ENCODE results near the gene CLTB. TPM values are rescaled to one million over a fixed set of nuclear protein-coding genes. Genes with fewer than 3 reads are reported as not detected.

Gene CLTB
- total and polyA plus RNA-seq, 2 of the 13 experiments (the other 11 are each of a cell fraction or from before 2014, with no cell fraction given), result 23.3 to 33.8 TPM

DNA sequence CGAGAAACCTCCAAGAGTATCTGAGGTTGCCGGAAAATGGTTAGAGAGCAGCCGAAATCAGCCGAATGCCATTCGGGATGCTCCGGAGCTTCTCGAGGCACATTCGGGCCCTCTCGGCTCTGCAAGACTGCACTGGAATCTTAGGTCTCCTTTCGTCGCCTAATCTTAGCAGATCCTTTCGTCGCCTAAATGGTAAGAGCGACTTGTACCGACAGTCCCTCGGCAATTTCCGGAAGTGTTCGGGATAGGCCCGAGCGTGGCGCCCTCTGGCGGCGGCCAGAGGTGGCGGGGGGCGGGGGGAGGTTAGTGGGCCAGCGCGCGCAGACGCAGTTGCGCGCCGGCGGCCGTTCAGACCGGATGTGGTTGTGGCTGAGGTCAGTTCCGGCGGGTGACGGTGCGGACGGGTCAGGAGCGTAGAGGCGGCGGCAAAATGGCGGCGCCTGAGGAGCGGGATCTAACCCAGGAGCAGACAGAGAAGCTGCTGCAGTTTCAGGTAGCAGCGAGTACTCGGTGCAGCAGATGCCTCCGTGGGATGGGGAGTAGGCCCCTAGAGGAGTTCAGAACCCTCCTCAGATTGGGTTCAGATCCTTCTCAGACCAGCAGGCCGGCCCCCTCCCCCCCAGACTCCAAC lies 31.8 kb upstream of the CLTB start, which contains the start of gene FAF2 (continued):
- TF ChIP-seq, protein P1, sequence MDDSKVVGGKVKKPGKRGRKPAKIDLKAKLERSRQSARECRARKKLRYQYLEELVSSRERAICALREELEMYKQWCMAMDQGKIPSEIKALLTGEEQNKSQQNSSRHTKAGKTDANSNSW (CRISPR knock-in tag; IDR thresholded peaks at IDR 0.05; ENCODE audit: borderline replicate concordance), result no peak
- no peak for TF ChIP-seq ZNF550 (CRISPR knock-in tag; IDR thresholded peaks at IDR 0.05; ENCODE audit: borderline replicate concordance)
- TF ChIP-seq CCDC6 (CRISPR knock-in tag; IDR thresholded peaks at IDR 0.05), result peak; percentile 67; the same call in 1 of the 2 replicates
- TF ChIP-seq JDP2 (CRISPR knock-in tag; IDR thresholded peaks at IDR 0.05; ENCODE audit: borderline replicate concordance), result no peak
- 0 out of 2 replicates have a peak, but pooled peaks have one; percentile 45 for TF ChIP-seq ZNF777 (CRISPR knock-in tag; IDR thresholded peaks at IDR 0.05)
- TF ChIP-seq ZNF775 (CRISPR knock-in tag; IDR thresholded peaks at IDR 0.05; ENCODE audit: borderline replicate concordance), result no peak
- TF ChIP-seq MLLT10 (CRISPR knock-in tag; IDR thresholded peaks at IDR 0.05), result no peak
- peak; percentile 77 for TF ChIP-seq RXRB (CRISPR knock-in tag; IDR thresholded peaks at IDR 0.05; ENCODE audit: borderline replicate concordance)
- no peak for TF ChIP-seq PCBP1 (IDR thresholded peaks at IDR 0.05; ENCODE audit: borderline replicate concordance, low read depth, low read length)
- TF ChIP-seq KLF15 (CRISPR knock-in tag; IDR thresholded peaks at IDR 0.05; ENCODE audit: borderline replicate concordance), result no peak
- TF ChIP-seq, protein P2, sequence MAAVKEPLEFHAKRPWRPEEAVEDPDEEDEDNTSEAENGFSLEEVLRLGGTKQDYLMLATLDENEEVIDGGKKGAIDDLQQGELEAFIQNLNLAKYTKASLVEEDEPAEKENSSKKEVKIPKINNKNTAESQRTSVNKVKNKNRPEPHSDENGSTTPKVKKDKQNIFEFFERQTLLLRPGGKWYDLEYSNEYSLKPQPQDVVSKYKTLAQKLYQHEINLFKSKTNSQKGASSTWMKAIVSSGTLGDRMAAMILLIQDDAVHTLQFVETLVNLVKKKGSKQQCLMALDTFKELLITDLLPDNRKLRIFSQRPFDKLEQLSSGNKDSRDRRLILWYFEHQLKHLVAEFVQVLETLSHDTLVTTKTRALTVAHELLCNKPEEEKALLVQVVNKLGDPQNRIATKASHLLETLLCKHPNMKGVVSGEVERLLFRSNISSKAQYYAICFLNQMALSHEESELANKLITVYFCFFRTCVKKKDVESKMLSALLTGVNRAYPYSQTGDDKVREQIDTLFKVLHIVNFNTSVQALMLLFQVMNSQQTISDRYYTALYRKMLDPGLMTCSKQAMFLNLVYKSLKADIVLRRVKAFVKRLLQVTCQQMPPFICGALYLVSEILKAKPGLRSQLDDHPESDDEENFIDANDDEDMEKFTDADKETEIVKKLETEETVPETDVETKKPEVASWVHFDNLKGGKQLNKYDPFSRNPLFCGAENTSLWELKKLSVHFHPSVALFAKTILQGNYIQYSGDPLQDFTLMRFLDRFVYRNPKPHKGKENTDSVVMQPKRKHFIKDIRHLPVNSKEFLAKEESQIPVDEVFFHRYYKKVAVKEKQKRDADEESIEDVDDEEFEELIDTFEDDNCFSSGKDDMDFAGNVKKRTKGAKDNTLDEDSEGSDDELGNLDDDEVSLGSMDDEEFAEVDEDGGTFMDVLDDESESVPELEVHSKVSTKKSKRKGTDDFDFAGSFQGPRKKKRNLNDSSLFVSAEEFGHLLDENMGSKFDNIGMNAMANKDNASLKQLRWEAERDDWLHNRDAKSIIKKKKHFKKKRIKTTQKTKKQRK (IDR thresholded peaks at IDR 0.05; ENCODE audit: low read length), result no peak
- no peak for TF ChIP-seq MBNL3 (CRISPR knock-in tag; conservative IDR thresholded peaks at IDR 0.05)
- no peak for TF ChIP-seq ZNF841 (CRISPR knock-in tag; IDR thresholded peaks at IDR 0.05; ENCODE audit: borderline replicate concordance)
- TF ChIP-seq CEBPB (IDR thresholded peaks at IDR 0.05; ENCODE audit: borderline replicate concordance, low read depth, low read length), result no peak
- no peak for TF ChIP-seq ZNF530 (CRISPR knock-in tag; IDR thresholded peaks at IDR 0.05; ENCODE audit: low read depth)
- no peak for TF ChIP-seq KLF11 (CRISPR knock-in tag; IDR thresholded peaks at IDR 0.05)
- 0 out of 2 replicates have a peak, but pooled peaks have one; percentile 24 for TF ChIP-seq SATB2 (CRISPR knock-in tag; IDR thresholded peaks at IDR 0.05)
- 0 out of 2 replicates have a peak, but pooled peaks have one; percentile 74 for TF ChIP-seq REL (CRISPR knock-in tag; conservative IDR thresholded peaks at IDR 0.05)
- TF ChIP-seq ZNF496 (CRISPR knock-in tag; IDR thresholded peaks at IDR 0.05; ENCODE audit: insufficient replicate concordance), result no peak
- peak; percentile 97 for TF ChIP-seq YY1 (IDR thresholded peaks at IDR 0.05; ENCODE audit: insufficient read depth, insufficient replicate concordance, low read depth, low read length)
- no peak for TF ChIP-seq ZNF672 (CRISPR knock-in tag; IDR thresholded peaks at IDR 0.05)
- TF ChIP-seq, protein P3, sequence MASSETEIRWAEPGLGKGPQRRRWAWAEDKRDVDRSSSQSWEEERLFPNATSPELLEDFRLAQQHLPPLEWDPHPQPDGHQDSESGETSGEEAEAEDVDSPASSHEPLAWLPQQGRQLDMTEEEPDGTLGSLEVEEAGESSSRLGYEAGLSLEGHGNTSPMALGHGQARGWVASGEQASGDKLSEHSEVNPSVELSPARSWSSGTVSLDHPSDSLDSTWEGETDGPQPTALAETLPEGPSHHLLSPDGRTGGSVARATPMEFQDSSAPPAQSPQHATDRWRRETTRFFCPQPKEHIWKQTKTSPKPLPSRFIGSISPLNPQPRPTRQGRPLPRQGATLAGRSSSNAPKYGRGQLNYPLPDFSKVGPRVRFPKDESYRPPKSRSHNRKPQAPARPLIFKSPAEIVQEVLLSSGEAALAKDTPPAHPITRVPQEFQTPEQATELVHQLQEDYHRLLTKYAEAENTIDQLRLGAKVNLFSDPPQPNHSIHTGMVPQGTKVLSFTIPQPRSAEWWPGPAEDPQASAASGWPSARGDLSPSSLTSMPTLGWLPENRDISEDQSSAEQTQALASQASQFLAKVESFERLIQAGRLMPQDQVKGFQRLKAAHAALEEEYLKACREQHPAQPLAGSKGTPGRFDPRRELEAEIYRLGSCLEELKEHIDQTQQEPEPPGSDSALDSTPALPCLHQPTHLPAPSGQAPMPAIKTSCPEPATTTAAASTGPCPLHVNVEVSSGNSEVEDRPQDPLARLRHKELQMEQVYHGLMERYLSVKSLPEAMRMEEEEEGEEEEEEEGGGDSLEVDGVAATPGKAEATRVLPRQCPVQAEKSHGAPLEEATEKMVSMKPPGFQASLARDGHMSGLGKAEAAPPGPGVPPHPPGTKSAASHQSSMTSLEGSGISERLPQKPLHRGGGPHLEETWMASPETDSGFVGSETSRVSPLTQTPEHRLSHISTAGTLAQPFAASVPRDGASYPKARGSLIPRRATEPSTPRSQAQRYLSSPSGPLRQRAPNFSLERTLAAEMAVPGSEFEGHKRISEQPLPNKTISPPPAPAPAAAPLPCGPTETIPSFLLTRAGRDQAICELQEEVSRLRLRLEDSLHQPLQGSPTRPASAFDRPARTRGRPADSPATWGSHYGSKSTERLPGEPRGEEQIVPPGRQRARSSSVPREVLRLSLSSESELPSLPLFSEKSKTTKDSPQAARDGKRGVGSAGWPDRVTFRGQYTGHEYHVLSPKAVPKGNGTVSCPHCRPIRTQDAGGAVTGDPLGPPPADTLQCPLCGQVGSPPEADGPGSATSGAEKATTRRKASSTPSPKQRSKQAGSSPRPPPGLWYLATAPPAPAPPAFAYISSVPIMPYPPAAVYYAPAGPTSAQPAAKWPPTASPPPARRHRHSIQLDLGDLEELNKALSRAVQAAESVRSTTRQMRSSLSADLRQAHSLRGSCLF (CRISPR knock-in tag; IDR thresholded peaks at IDR 0.05; ENCODE audit: borderline replicate concordance), result no peak

Measured in HepG2 (cell line).